ENCODE results near the gene STC2. TPM values are rescaled to one million over a fixed set of nuclear protein-coding genes. Genes with fewer than 3 reads are reported as not detected.

STC2 gene
- total and polyA plus RNA-seq, 5 donors from 2014 or later, result not detected

DNA sequence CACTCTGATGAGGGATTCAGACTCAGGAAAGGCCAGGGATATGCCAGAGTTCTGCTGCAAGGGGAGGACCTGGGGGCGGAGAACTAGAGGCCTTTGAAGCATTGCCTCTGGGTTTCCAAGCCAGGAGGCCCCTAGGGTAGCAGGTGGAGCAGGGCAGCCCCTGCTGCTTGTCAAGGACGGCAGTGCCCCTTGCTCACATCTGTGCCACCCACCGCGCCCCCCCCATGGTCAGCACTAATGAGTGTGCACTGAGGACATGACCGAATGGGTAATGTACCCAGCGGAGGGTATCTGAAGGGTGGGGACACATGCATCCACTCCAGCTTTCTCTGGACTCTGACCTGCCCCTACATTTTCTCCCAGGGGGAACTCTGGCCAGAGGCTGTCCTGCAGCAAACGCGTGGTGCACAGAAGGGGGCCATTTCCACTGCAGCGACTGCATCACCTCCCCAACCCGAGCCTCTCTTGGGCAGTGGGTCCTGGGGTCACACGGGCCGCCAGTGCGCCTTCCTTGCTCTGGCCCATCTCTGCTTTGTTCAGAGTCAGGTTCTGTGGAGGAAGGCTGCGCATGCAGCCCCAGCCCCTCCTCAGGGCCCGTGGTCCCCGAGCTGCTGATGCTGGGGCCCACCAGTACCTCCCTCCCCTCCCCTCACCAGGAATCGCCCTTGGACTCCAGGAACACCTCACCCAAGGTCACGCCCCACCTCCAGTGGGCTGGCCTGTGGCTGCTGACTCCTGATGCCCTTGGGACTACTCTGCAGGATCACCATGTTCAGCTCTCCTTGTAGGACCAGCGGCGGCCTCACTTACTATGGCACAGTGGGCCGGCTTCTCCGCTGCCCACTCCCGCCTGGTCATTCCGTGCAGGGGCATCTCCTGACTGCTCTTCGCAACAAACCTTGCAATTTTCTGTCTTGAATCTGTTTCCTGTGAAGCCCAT lies 31.2 kb downstream of the STC2 start:
- peaks cover 10% of the 10 kb centered on the region for H3K27me3 ChIP-seq (ENCODE audit: control insufficient read depth, insufficient read depth, low read length)
- H3K9me3 ChIP-seq (ENCODE audit: control insufficient read depth in 2 of 2, low read length in 2 of 2), result no peaks in the 10 kb centered on the region
- DNase-seq (no peak), ATAC-seq (ENCODE audit: low read depth in 2 of 2) (no peak)
- H3K36me3 Mint-ChIP-seq, result no peaks in the 10 kb centered on the region
- H3K4me3 ChIP-seq (ENCODE audit: low read depth, low read length), result no peak overlapping the region
- H3K27ac Mint-ChIP-seq, result no peak overlapping the region
- H3K4me1 Mint-ChIP-seq, result peaks cover 5 to 14% (median 10%) of the 10 kb centered on the region in 4 donors
- peaks cover 0 to 2% (median 0%) of the 10 kb centered on the region in 7 donors for H3K9me3 Mint-ChIP-seq
- H3K27ac ChIP-seq (ENCODE audit: insufficient read depth, low read length, poor library complexity, severe bottlenecking), result no peak overlapping the region
- no peak overlapping the region for H3K4me3 Mint-ChIP-seq
- no peaks in the 10 kb centered on the region for H3K36me3 ChIP-seq (ENCODE audit: control insufficient read depth, insufficient read depth, low read length)
- peaks cover 23% of the 10 kb centered on the region for H3K27me3 Mint-ChIP-seq
- peaks cover 11% of the 10 kb centered on the region for H3K4me1 ChIP-seq (ENCODE audit: control insufficient read depth, insufficient read depth, low read length, poor library complexity, severe bottlenecking)

DNA sequence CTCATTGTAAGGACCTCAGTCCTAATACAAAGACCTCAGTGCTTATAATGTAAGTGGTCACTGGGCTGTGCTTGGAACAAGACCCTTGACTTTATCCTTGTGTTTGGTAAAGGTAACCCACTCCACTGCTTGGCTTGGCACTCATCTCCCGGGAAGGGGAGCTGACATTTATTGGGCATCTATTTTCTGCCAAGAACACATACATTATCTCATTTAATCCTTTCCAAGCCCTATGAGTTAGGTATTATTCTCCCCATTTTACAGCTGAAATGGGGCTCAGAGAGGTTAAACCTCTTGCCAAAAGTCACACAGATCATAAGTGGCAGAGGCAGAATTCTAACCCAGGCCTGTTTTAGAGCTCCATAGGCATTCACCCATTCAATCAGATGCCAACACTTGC lies 32.4 kb downstream of the STC2 start:
- Mint-ChIP-seq H3K4me1 (peaks cover 5 to 14% (median 10%) of the 10 kb centered on the region in 4 donors), H3K4me3 (no peak overlapping the region), H3K9me3 (peaks cover 0 to 2% (median 0%) of the 10 kb centered on the region in 7 donors), H3K36me3 (no peaks in the 10 kb centered on the region), H3K27ac (peak overlapping the region in 1 of 3 donors; percentile 56), H3K27me3 (peaks cover 34% of the 10 kb centered on the region)
- ATAC-seq (ENCODE audit: low read depth in 2 of 2), result no peak
- no peaks in the 10 kb centered on the region for H3K36me3 ChIP-seq (ENCODE audit: control insufficient read depth, insufficient read depth, low read length)
- no peak for DNase-seq
- peaks cover 12% of the 10 kb centered on the region for H3K27me3 ChIP-seq (ENCODE audit: control insufficient read depth, insufficient read depth, low read length)
- H3K9me3 ChIP-seq (ENCODE audit: control insufficient read depth in 2 of 2, low read length in 2 of 2), result no peaks in the 10 kb centered on the region
- no peak overlapping the region for H3K27ac ChIP-seq (ENCODE audit: insufficient read depth, low read length, poor library complexity, severe bottlenecking)
- no peak overlapping the region for H3K4me3 ChIP-seq (ENCODE audit: low read depth, low read length)
- H3K4me1 ChIP-seq (ENCODE audit: control insufficient read depth, insufficient read depth, low read length, poor library complexity, severe bottlenecking), result peaks cover 11% of the 10 kb centered on the region

GRCh38 chr5:173294673-173295320 lies 33.4 kb downstream of the STC2 start:
- Mint-ChIP-seq H3K9me3 (peaks cover 0 to 2% (median 0%) of the 10 kb centered on the region in 7 donors), H3K27ac (peak overlapping the region in 1 of 3 donors; percentile 3)
- ATAC-seq (ENCODE audit: low read depth in 2 of 2), result no peak

DNA sequence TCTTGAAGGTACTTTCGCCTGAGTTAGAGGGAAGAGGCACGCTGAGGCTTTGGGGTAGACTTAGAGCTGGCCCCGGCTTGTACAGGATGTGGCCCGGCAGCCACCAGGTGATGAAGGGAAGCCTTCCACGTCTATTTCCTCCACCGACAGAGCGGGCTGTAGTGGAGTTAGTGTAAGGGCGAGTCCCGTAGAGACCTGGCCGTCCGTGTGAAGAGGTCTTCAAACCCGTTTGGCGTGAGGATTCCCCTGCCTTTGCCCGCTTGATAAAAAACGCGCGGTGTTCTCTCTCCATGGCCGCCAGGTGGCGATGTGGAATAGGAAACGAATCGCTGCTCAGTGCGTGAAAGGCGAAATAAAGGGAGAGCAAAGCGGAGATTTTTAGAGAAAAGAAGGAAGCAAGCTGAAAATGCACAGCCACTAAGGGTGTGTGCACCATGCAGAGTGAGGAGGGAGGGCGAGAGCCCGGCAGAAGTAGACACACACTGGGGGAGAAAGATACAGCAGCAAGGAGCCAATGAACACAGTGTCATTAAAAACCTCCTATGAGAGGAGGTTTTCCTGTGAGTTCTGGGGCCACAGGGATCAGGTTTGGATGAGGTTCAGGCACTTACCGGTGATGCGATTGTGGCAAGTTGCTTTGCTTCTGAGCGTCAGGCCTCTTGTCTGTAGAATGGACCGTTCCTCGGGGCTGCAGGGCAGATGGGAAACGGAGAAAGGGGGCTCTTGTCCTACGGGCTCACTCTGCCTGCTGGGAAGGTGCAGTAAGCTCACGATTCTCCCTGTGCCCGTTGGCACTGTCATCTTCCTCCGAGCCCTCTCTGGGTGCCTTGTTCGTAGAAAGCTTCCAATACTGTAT lies 34.2 kb downstream of the STC2 start:
- Histone ChIP-seq H3K4me3 (ENCODE audit: low read depth, low read length) (peak overlapping the region; percentile 39), H3K27ac (ENCODE audit: insufficient read depth, low read length, poor library complexity, severe bottlenecking) (no peak overlapping the region), H3K4me1 (ENCODE audit: control insufficient read depth, insufficient read depth, low read length, poor library complexity, severe bottlenecking) (peaks cover 11% of the 10 kb centered on the region), H3K36me3 (ENCODE audit: control insufficient read depth, insufficient read depth, low read length) (no peaks in the 10 kb centered on the region), H3K27me3 (ENCODE audit: control insufficient read depth, insufficient read depth, low read length) (peaks cover 12% of the 10 kb centered on the region), H3K9me3 (ENCODE audit: control insufficient read depth in 2 of 2, low read length in 2 of 2) (no peaks in the 10 kb centered on the region)
- Mint-ChIP-seq H3K27ac (peak overlapping the region; percentile 3 to 58 (median 56)), H3K27me3 (peaks cover 52% of the 10 kb centered on the region), H3K4me1 (peaks cover 5 to 14% (median 9%) of the 10 kb centered on the region in 4 donors), H3K36me3 (no peaks in the 10 kb centered on the region), H3K9me3 (peaks cover 0 to 3% (median 0%) of the 10 kb centered on the region in 7 donors), H3K4me3 (peak overlapping the region in 3 of 4 donors; percentile 34 to 73 (median 73))
- DNase-seq (peak; percentile 27 to 56 (median 52)), ATAC-seq (ENCODE audit: low read depth in 2 of 2) (peak; percentile 57 to 72)

More at GRCh38 chr5:173294673-173295320, 33.4 kb downstream of the STC2 start:
- Histone ChIP-seq H3K4me1 (ENCODE audit: control insufficient read depth, insufficient read depth, low read length, poor library complexity, severe bottlenecking) (peaks cover 11% of the 10 kb centered on the region), H3K9me3 (ENCODE audit: control insufficient read depth in 2 of 2, low read length in 2 of 2) (no peaks in the 10 kb centered on the region), H3K4me3 (ENCODE audit: low read depth, low read length) (no peak overlapping the region), H3K27ac (ENCODE audit: insufficient read depth, low read length, poor library complexity, severe bottlenecking) (no peak overlapping the region), H3K27me3 (ENCODE audit: control insufficient read depth, insufficient read depth, low read length) (peaks cover 12% of the 10 kb centered on the region), H3K36me3 (ENCODE audit: control insufficient read depth, insufficient read depth, low read length) (no peaks in the 10 kb centered on the region)
- H3K27me3 Mint-ChIP-seq, result peaks cover 44% of the 10 kb centered on the region
- peaks cover 5 to 14% (median 10%) of the 10 kb centered on the region in 4 donors for H3K4me1 Mint-ChIP-seq
- DNase-seq, result no peak
- peak overlapping the region in 2 of 4 donors; percentile 73 for H3K4me3 Mint-ChIP-seq
- no peaks in the 10 kb centered on the region for H3K36me3 Mint-ChIP-seq

- H3K27me3 Mint-ChIP-seq, result peaks cover 54% of the 10 kb centered on the region
- Histone ChIP-seq H3K4me3 (ENCODE audit: low read depth, low read length) (no peak overlapping the region), H3K9me3 (ENCODE audit: control insufficient read depth in 2 of 2, low read length in 2 of 2) (no peaks in the 10 kb centered on the region), H3K36me3 (ENCODE audit: control insufficient read depth, insufficient read depth, low read length) (no peaks in the 10 kb centered on the region), H3K27ac (ENCODE audit: insufficient read depth, low read length, poor library complexity, severe bottlenecking) (no peak overlapping the region), H3K4me1 (ENCODE audit: control insufficient read depth, insufficient read depth, low read length, poor library complexity, severe bottlenecking) (peaks cover 11% of the 10 kb centered on the region), H3K27me3 (ENCODE audit: control insufficient read depth, insufficient read depth, low read length) (peaks cover 12% of the 10 kb centered on the region)
- H3K4me3 Mint-ChIP-seq, result no peak overlapping the region
- H3K27ac Mint-ChIP-seq, result no peak overlapping the region
- peaks cover 0 to 1% (median 0%) of the 10 kb centered on the region in 7 donors for H3K9me3 Mint-ChIP-seq
- peaks cover 5 to 14% (median 8%) of the 10 kb centered on the region in 4 donors for H3K4me1 Mint-ChIP-seq
- no peak for DNase-seq
- no peaks in the 10 kb centered on the region for H3K36me3 Mint-ChIP-seq
- ATAC-seq (ENCODE audit: low read depth in 2 of 2), result no peak
Measured at GRCh38 chr5:173291722-173292658, 36.2 kb downstream of the STC2 start.

- ATAC-seq (ENCODE audit: low read depth in 2 of 2) (no peak), DNase-seq (no peak)
- peaks cover 61% of the 10 kb centered on the region for H3K27me3 Mint-ChIP-seq
- no peaks in the 10 kb centered on the region for H3K36me3 Mint-ChIP-seq
- H3K27ac Mint-ChIP-seq, result no peak overlapping the region
- Histone ChIP-seq H3K27me3 (ENCODE audit: control insufficient read depth, insufficient read depth, low read length) (peaks cover 18% of the 10 kb centered on the region), H3K4me1 (ENCODE audit: control insufficient read depth, insufficient read depth, low read length, poor library complexity, severe bottlenecking) (peaks cover 11% of the 10 kb centered on the region), H3K36me3 (ENCODE audit: control insufficient read depth, insufficient read depth, low read length) (no peaks in the 10 kb centered on the region), H3K9me3 (ENCODE audit: control insufficient read depth in 2 of 2, low read length in 2 of 2) (no peaks in the 10 kb centered on the region), H3K27ac (ENCODE audit: insufficient read depth, low read length, poor library complexity, severe bottlenecking) (no peak overlapping the region), H3K4me3 (ENCODE audit: low read depth, low read length) (no peak overlapping the region)
- no peak overlapping the region for H3K4me3 Mint-ChIP-seq
- peaks cover 0 to 1% (median 0%) of the 10 kb centered on the region in 7 donors for H3K9me3 Mint-ChIP-seq
- peaks cover 5 to 14% (median 8%) of the 10 kb centered on the region in 4 donors for H3K4me1 Mint-ChIP-seq
Measured at GRCh38 chr5:173290477-173291131, 37.6 kb downstream of the STC2 start.
